NCI-H187 treated with DMSO at 0.1 percent for 48 hours (cell line): Measurements from ENCODE around the gene POMGNT2.

Experiments used
- DNase-seq: peaks from one replicate; lab custom pipeline; 2025; lab: John Stamatoyannopoulos, UW

POMGNT2 gene

DNA sequence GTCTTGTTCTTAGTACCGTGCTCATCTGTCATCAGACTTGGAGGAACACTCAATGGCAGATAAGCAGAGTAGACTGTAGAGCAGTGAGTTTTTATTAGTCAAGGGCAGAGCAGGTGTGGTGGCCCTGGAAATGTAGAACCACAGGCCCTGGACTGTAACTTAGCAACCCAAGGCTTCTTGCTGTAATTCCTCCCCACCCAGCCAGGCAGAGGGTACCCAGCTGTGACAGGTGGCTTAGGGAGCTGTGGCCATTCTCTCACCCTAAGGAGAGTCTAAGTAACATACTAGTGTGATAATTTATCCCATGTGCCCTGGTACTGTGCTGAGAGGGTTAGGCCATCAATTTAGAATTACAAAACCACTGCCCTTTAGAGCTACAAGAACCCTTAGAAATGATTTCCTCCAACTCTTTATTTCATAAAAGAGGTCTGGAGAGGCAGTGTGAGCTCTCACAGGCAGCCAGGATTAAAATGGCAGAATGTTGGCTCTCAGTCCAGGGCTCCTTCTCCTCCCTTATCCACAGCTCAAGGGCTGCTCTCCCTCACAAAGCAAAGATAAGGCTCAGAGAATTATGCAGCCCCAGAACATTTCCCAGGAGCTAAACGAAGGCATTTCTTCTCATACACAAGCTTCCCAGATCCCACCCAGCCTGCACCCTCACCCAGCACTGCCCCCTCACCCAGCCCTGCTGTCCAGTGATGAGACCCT is 3.0 kb downstream of the POMGNT2 start:
- DNase-seq, result peak; percentile 53

DNA sequence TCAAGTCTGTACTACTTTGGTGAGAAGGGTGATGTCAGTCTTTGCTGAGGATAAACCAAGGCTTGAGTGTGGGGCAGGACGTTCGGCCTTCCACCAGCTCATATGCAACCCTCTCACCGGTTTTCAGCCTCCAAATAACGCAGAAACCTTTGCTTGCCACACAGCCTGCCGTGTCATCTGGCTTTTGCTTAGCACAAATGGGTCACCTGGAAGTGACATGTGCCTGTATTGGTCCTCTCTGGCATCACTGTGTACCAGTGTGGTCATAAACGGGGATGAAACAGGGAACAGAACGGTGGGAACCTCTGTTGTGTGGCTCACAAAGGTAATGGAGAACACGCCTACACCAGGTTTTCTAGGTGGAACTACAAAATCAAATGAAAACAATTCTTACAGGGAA is 7.1 kb downstream of the POMGNT2 start:
- no peak for DNase-seq

DNA sequence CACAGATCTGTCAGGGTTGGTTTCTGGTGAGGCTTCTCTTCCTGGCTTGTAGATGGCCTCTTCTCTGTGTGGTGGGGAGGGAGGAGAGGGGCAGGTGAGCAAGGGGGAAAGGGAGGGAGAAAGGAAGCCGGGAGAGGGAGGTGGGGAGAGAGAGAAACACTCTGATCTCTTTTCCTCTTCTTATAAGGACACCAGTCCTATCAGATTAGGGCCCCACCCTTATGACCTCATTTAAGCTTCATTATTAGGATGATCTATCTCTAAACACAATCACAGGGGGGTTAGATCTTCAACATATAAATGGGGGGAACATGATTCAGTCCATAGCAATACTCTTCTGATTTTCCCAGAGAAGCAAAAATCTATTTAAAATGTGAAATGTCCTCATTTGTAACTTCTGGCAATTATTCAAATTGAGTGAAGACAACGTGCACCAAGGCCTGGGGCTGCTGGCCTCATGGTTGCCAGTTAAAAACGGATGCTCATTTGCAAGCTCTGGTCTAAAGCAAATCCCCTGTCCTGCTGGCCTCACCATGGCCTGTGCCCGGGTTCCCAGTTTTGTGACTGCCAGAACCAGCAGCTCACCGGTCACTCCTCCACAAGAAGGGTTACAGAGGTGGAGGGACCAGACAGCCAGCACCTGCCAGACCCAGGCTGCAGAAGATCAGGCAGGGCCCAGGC is 8.3 kb downstream of the POMGNT2 start:
- DNase-seq, result no peak

DNA sequence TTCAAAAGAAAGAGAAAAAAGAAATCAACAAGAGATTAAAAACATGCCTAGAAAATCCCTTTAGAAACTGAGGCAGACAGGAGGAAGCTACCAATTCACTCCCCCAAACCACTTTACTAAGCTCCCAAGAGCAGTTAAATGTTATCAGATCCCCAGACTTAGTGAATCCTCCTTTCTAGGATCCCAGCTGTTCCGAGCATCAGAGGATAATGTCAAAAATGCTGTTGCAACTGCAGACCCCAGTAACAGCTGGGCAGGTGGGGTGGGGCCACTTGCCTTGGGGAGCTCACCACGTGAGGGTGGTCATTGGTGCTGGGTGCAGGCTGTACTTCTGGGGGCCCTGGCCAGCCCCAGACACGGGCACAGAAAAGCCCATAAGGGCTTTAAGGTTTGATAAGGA is 9.1 kb downstream of the POMGNT2 start:
- DNase-seq, result no peak

DNA sequence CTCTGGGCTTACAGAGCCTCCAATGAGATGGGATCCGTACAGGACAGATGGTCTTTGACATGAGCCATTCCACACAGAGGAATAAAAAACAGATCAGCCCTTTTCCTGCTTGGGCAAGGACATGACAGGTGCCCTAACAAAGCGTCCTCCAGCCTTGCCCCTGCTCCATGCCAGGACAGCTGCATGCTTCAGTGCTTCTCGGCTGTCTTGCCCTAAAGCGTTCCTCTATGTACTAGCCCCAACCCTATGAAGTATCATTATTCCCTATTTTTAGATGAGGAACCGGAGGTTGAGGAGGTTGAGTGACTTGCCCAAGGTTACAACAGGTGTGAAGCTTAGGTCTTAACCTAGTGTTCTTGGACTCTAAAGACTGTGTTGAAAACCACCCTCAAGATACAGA is 10.5 kb downstream of the POMGNT2 start:
- DNase-seq, result no peak

DNA sequence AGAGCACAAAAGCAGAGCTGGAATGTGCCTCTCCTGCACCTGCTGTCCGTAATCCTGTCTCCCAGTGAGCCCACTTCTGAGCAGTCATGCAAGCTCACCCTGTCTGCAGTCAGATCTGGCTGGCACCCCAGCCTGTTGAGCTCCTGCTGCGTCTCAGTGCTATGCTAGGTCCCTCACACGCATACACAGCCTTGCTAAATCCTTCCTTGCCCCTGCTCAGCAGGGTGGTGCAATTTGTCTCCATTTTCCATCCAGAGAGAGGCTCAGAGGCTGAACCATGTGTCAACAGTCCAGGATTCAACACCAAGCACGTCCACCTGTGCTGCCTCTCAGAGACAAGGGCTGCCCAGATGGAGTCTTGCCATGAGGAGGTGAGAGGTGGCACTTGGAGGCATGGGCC is 11.0 kb downstream of the POMGNT2 start:
- DNase-seq, result no peak

DNA sequence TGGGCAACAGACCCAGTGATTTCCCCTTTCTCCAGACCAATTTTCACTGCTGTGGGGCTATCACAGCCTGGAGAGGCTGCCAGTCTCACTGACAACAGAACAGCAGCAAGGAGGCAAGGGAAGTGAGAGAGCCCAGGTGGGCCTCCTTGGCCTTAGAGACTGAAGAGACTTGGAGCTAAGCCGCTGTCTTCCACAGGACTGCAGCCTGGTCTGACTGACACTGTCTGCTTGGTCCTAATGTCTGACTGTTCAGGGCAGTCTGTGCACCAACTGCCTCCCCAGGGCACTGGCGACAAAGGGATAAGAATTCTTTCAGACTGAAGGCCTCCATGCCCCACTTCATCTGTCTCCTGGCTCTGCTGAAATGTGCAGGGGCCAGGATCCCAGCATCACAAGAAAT is 11.5 kb downstream of the POMGNT2 start:
- no peak for DNase-seq

DNA sequence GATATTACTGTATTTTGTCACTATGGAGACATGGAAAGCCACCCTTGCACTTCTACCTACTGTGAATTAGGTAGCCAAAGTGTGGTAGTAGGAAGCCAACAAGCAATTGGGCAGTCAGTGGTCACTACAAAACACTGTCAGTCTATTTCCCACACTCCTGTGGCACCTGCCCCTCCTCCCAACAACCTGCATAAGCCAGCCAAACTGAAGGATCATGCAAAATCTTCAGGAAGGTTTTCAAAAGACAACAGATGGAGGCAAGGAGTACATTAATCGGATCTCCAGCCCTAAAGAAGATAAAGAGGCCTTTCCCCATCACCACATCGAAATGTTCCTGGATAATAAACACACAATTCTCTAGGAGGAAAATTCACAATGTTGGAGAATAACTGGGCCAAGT is 11.9 kb downstream of the POMGNT2 start:
- DNase-seq, result no peak

DNA sequence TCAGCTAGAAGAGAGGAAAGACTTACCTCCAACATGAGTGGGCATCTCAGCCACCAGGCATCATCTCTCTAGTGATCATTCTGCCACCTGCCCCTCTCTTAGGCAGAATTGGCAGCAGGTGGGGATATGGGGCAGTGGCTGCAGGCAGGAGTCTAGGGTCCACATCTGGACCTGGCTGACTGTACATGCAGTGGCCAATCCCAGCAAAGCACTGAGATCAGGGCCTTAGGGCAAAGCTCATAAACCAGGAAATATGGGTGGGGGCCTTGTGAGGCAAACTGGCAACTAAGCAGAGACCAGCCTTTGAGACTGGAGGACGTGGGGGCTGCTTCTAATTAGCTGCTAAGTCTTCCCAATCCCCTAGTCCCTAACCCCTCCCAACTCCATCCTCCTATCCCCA is 12.9 kb downstream of the POMGNT2 start:
- DNase-seq, result no peak

DNA sequence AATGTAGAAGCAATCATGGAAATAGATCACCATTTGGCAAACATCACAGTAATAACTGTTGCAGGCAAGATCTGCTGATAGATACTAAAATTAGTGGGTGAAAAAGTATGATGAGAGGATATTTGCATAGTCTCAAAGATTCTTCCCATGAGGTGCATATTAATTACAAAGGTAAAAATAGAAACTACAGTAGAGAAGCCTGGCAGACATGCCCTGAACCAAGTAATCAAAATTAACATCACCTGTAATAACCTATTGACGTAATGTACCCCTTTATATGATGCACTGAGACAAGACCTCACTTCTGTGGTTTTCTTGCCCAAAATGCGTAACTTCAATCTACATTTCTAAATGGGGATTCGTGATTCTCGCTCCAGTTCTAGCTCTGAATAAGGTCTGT is 14.4 kb downstream of the POMGNT2 start:
- DNase-seq, result no peak

DNA sequence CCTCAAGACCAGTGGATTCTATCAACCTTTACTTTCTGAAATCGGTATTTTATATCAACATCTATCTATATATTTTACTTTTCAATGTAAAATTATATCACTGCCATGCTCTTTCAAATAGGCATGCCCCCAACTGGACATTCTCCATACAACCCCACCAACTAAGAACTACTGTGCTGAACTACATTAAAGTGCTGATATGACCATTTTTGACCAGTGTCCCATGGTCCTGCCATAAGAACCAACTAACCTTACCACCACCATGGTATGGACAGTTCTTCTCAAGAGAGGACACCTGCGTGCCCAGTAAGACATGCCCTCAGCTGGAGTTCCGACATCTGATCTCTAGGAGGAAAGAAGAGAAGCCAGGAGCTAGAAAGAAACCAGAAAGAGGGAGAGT is 15.6 kb downstream of the POMGNT2 start:
- DNase-seq, result no peak

DNA sequence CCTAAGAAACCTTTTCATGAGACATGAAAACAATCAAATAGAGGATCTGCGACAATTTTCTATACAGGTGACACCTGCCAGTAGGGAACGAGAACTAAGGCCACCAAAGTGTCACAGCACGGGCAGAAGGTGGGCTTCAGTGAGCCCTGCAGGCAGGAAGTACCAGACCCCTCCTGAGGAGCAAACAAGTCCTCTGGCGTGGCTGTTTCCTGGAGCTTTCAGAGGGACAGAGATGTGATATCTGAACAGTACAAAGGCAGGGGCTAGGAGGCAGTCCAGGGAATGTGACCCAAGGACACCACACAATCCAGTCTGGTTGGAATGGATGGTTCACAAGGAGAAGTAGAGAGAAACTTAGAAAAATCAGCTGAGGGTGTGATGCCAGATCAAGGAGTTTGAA is 16.8 kb downstream of the POMGNT2 start:
- DNase-seq, result no peak

DNA sequence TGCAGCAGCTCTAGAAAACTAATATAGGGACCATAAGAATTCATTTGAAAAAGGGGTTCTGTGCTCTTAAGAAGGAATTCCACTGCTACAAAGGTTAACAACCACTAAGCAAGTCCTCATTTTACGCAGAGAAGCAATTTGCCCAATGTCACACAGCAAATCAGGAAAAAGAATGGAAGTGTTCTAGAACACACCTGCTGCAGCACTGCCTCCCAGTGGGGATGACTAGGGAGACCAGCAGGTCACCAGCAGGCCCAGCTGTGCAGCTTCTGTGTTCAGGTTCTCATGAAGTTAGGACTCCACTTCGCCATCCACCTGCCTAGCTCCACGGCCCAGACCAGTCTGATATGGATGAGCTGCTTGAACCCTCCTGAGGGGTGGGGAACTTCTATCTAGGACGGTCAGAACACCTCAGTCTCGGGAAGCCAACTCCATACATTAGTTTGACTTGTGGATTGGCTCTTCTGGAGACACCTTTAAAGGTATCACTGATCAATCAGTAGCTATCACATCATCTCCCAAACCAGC is 18.6 kb downstream of the POMGNT2 start:
- DNase-seq, result no peak

DNA sequence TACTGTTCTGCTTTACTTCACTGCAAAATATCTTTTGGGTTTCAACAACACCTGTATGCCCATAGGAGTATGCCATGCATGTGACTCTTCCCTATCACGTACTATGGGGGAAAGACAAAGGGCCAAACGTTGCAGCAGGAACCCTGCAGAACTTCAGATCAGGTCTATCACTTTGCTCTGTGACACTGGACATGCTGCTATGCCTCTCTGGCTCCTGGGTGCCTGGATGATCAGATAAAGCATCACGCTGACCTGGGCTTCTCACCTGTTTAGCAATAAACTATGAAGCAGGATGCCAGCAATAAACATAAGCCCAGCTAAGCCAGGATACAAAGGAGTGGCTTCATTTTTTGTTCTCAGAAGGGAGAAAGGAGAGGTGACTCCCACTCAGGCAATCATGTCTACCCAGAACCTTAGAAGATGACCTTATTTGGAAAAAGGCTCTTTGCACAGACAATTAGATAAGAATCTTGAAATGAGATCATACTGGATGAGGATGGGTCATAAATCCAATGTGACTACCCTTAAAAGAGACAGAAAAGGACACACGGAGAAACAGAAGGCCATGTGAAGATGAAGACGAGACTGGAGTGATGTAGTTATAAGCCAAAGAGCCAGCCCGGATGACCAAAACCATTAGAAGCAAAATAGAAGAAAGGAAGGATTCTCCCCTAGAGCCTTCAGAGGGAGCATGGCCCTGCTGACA is 19.3 kb downstream of the POMGNT2 start:
- no peak for DNase-seq

DNA sequence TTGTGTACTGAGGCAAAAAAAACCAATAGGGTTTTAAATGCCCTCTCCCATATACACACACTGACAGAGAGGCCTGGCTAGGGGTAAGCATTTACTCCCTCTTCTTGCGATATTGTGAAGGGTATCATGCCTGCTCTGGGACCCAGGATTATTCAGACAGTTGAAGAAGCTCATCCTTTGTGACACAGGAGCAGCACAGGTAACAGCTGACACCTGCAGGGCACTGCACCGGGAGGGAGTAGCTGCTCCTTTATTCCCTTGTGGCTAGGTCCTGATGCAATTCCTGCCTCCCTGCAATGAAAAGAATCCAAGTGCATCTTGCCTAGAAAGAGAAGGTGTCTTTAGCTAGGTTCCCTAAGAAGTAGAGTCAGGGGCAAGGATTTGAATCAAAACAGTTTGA is 23.4 kb downstream of the POMGNT2 start:
- DNase-seq, result no peak

DNA sequence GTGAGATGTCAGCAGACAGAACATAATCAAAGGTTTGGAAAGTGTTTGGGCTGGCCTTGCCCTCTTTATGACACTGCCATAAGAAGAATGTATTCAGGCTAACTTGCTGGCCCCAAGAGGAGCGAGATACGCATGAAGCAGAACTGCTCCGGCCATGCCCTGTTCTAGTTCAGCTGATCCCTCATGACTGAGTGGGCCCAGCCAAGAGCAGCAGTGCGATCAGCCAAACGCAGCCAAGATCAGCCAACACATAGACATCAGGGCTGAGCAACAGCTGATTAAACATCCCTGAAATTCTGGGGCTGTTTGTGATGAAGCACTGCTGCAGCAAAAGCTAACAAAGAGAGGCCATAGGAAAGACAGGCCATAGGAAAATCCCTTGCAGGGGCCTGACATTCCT is 24.1 kb downstream of the POMGNT2 start:
- no peak for DNase-seq

DNA sequence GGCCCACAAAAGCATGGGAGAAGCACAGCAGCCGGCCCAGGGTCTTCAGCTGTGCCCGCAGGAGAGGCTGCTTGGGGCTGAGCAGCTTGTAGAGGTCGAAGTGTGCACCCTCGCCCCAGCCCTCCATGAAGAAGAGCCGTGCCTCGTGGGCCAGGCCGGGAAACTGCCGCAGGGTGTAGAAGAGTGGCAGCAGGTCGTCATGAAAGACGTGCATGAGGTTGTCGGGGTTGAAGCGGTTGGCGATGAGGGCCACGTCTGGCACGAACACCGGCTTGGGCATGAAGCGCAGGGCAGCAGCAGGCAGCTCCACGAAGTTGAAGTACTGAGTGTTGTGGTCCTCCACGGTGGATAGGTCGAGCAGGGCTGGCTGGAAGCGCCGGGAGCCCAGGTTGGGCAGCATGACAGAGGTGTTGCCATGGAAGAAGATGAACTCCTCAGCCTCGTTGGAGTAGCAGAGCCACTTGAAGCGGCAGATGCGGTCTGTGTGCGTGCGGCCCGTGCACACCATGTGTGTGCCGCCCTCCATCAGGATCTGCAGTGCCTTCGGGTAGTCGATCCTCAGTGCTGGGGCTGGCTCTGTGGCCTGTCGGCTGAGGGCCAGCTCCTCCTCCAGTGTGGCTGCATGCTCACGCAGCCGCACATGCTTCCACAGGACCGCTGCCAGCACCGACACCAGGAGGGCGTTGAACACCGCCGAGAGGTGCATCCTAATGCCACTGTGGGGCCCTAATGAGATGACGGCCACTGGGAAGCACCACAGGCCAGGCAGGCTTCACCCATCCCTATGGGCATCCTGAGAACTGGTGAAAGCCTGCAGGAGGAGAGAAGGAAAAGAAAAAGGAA is 24.9 kb downstream of the POMGNT2 start:
- DNase-seq, result no peak

DNA sequence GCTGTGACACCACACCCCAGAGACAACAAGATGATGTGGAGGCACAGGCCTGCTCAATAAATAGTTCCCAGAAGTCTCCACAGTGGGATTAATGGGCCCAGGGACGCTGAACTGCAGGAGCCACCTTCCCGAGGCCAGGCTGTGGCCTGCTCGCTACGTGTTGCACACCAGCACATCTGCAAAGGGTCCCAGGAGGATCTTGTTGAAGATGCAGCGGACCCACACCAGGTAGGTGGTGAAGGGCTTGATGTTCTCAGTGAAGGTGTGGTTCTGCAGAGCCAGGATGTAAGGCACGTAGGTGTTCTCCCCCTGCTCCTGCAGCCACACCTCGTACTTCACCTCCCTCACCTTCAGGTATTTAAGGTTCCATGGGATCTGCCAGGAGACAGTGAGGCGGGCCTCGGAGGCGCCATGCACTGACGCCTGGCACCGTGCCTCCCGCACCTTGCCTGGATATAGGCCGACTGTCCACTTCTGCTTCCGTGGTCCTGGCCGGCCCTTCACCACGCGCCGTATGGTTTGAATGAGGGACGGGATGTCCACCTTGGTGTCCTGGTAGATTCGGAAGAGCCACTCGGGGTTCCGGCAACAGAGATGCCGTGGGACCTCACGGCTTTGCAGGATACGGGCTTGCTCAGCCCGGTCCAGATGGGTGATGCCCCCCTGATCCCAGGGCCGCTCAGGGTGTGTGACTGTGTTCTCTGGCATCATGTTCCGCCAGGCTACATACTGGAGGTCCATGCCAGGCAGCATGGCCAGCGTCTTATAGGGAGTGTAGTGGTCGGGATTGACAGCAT is 26.1 kb downstream of the POMGNT2 start:
- no peak for DNase-seq

DNA sequence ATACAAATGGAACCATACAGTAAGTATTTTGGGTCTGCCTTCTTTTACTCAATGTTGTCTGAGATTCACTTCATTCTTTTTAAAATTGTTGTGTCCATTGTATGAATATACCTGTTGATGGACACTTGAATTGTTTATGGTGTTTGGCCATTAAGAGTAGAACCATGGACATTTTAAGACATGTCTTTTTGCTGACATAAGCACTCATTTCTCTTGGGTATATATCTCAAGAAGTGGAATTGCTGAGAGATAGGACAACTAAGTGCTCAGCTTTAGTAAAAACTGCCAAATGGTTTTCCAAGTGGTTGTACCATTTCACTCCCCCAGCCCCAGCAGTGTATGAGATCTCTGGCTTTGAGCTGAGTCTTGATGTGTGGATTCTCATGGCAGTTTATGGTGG is 28.2 kb downstream of the POMGNT2 start:
- no peak for DNase-seq

DNA sequence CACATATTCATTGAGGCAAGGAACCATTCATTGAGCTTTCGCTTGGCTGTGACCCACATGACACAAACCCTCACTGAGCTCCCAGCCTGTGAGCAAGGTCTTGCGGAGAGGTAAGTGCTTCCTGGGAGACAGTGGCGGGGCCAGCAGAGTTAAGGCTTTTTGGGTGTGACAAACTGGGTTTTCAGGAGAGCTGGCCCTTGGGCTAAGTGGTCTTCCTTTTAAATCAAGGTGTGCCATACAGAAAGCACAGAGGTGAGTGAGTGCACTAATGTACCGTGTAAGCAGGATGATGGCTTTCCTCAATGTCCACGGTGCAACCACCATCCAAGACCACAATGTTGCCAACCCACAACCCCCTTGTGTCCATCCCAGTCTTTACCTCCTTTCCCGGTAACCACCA is 28.6 kb downstream of the POMGNT2 start:
- DNase-seq, result no peak

DNA sequence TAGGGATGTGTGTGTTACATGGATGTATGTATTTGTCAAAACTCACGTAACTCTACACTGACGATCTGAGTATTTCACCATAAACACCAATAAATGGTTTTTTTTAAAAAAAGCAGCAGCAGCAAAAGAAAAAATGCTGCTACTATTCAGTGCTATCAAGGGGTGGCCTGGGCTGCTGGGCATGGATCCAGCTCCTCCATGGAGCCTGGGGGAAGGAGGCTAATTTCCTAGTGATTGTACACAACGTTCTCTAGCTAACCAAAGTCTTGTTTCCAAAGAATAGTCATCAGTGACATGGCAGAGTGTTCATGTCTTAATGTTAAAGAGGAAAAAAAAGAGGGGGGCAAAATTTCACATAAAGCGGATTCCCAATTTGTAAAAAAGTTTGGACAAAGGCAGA is 29.0 kb downstream of the POMGNT2 start:
- no peak for DNase-seq
